ENCODE measurements around the gene HSD17B13.

GRCh38 chr4:87327136-87327535, 4.5 kb upstream of the HSD17B13 start:
- TF ChIP-seq POLR2A (IDR thresholded peaks at IDR 0.05) (no peak), CTCF (IDR thresholded peaks at IDR 0.05) (no peak)
